ENCODE results near the gene IQUB. TPM values are rescaled to one million over a fixed set of nuclear protein-coding genes. Genes with fewer than 3 reads are reported as not detected.
A peak's percentile ranks its signal among the peaks of the same experiment; 100 is the strongest.

Gene IQUB
- total RNA-seq, 1 donor from 2014 or later, result not detected

DNA sequence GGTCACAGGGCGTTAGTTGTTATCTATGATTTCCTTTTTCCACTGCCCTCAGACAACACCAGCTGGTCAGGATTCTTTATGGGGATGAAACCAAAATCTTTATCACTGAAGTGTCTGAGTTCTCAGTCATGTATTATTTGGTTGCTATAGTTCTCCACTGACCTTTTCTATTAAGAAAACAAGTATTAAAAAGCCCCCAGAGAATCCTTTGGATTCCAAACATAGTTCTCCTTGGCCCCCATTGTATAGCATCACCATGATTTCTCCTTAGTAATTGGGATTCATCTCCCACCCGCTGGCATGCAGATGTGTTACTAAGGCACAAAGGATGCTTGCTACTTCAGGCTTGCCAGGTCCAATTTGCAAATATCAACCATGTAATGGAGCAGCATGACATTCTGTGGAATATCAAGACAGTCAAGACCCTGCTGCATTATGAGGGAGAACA lies 94.3 kb downstream of the IQUB start:
- no peak for FAIRE-seq
- H3K27me3 ChIP-seq (ENCODE audit: control insufficient read depth, insufficient read depth, low read length), result no peaks in the 10 kb centered on the region
- no peak for DNase-seq (ENCODE audit: low read depth)
- no peak overlapping the region for H3K4me3 ChIP-seq (ENCODE audit: low read depth, low read length)
- no peaks in the 10 kb centered on the region for H3K36me3 ChIP-seq (ENCODE audit: control insufficient read depth, insufficient read depth, low read length)
- TF ChIP-seq, protein P1, sequence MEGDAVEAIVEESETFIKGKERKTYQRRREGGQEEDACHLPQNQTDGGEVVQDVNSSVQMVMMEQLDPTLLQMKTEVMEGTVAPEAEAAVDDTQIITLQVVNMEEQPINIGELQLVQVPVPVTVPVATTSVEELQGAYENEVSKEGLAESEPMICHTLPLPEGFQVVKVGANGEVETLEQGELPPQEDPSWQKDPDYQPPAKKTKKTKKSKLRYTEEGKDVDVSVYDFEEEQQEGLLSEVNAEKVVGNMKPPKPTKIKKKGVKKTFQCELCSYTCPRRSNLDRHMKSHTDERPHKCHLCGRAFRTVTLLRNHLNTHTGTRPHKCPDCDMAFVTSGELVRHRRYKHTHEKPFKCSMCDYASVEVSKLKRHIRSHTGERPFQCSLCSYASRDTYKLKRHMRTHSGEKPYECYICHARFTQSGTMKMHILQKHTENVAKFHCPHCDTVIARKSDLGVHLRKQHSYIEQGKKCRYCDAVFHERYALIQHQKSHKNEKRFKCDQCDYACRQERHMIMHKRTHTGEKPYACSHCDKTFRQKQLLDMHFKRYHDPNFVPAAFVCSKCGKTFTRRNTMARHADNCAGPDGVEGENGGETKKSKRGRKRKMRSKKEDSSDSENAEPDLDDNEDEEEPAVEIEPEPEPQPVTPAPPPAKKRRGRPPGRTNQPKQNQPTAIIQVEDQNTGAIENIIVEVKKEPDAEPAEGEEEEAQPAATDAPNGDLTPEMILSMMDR (IDR thresholded peaks at IDR 0.05; ENCODE audit: insufficient read depth, low read length, severe bottlenecking), result no peak

DNA sequence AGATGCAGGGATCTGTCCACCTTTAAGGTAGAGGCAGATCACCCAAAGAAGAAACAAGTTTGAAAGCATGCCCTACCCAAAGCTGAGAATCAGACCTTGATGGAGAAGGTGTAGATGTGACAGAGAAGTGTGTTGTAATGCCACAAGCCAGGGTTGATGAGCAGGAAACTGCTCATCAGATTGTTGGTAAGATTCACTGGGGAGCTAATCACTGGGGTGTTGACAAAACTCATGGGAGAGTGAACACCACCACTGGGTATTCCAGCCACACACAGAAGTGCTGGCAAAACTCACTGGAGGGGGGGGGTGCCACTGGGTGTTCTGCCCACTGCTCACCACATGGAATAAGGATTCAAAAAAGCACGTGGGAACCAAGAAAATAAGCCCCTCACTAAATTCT lies 95.2 kb downstream of the IQUB start:
- Histone ChIP-seq H3K27me3 (ENCODE audit: control insufficient read depth, insufficient read depth, low read length) (no peaks in the 10 kb centered on the region), H3K36me3 (ENCODE audit: control insufficient read depth, insufficient read depth, low read length) (no peaks in the 10 kb centered on the region), H3K4me3 (ENCODE audit: low read depth, low read length) (no peak overlapping the region)
- DNase-seq (ENCODE audit: low read depth) (no peak), FAIRE-seq (no peak)
- TF ChIP-seq, protein P1 (IDR thresholded peaks at IDR 0.05; ENCODE audit: insufficient read depth, low read length, severe bottlenecking), result no peak

DNA sequence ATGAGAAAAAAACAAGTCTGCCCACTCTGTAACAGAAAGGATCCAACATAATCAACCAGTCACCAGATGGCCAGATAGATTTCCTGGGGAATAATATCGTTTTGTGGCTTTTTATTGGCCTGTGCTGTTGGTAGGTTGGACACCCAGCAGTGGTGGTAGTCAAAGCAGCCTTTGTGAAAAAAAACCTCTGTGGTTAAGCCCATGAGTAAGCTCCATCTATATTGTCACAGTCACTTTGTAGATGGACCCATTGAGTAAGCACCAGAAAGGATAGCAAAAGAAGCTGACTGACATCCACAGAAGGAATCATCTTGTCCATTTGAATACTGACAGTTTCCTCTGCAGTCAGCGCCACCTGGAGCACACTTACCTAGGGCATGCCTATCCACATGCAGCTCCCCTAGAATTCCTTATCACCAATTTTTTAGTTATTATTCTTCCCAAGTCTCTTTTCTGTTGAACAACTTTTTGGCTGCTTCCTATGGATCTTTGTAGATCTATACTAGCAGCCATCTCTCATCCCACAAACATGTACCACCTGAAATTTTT lies 96.9 kb downstream of the IQUB start:
- FAIRE-seq (no peak), DNase-seq (ENCODE audit: low read depth) (no peak)
- no peaks in the 10 kb centered on the region for H3K27me3 ChIP-seq (ENCODE audit: control insufficient read depth, insufficient read depth, low read length)
- H3K4me3 ChIP-seq (ENCODE audit: low read depth, low read length), result no peak overlapping the region
- TF ChIP-seq, protein P1 (IDR thresholded peaks at IDR 0.05; ENCODE audit: insufficient read depth, low read length, severe bottlenecking), result no peak
- no peaks in the 10 kb centered on the region for H3K36me3 ChIP-seq (ENCODE audit: control insufficient read depth, insufficient read depth, low read length)

DNA sequence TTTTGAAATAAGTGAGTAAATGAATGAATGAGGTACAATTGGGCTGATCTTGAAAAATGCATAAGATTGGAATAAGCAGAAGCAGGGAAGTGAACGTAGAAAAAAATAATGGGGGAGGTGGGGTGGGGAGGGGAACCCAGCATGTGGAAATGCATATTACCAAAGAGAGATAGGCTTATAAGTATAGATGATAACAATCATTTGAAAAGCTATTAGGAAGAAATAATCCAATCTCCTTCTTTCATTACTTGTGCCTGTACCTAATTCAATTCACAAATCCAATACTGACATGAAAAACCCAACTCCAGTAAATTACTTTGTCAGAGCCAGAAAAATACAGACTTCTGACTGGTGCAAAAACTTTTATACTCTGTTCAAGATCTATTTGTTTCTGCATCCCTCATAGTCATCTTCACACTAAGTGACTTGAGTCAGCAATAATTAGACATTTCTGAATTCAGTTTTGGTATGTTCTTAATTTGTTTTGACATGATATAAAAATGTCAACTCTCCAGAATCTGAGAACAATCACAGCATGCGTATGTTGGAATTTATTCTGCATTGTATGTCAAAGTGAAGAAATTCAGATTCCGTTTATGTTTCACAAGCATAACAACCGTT lies 99.2 kb downstream of the IQUB start:
- FAIRE-seq (no peak), DNase-seq (ENCODE audit: low read depth) (no peak)
- Histone ChIP-seq H3K27me3 (ENCODE audit: control insufficient read depth, insufficient read depth, low read length) (no peaks in the 10 kb centered on the region), H3K4me3 (ENCODE audit: low read depth, low read length) (no peak overlapping the region), H3K36me3 (ENCODE audit: control insufficient read depth, insufficient read depth, low read length) (no peaks in the 10 kb centered on the region)
- TF ChIP-seq, protein P1 (IDR thresholded peaks at IDR 0.05; ENCODE audit: insufficient read depth, low read length, severe bottlenecking), result no peak

DNA sequence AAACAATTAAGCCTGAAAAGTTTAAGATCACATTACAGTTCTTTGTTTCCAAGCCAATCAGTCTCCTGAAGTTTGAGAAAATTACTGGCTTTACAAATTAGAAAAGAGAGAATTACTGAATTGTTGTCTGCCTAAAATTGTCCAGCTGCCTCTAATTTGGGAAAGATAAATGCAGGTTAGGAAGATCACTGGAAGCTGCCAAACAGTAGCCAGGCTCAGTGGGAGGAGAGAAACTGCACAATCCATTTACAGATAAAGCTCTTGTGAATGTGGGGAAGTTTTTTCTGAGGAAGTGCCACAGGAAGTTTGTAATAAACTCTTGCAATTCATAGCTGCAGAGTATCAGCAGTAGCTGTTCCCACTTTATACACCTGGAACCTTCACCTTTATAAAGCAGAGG lies 100.7 kb downstream of the IQUB start:
- FAIRE-seq (no peak), DNase-seq (ENCODE audit: low read depth) (no peak)
- TF ChIP-seq, protein P1 (IDR thresholded peaks at IDR 0.05; ENCODE audit: insufficient read depth, low read length, severe bottlenecking), result no peak
- H3K36me3 ChIP-seq (ENCODE audit: control insufficient read depth, insufficient read depth, low read length), result no peaks in the 10 kb centered on the region
- H3K27me3 ChIP-seq (ENCODE audit: control insufficient read depth, insufficient read depth, low read length), result no peaks in the 10 kb centered on the region
- H3K4me3 ChIP-seq (ENCODE audit: low read depth, low read length), result no peak overlapping the region

DNA sequence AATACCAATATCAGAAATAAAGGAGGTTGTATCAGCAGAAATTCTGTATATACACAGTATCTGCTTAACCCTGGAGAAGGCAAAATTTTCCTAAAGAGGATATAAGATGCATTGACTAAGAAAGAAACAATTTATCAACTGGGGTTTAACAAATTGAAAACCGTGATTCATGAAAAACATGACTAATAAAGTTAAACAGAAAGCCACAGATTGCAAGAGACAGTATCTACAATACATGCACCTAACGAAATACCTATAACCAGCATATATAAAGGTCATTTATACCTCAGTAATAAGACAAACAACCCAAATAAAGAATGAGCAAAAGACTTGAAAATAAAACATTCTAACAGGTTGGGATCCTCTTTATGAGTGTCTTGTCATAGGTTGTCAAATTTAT lies 101.8 kb downstream of the IQUB start:
- TF ChIP-seq, protein P1 (IDR thresholded peaks at IDR 0.05; ENCODE audit: insufficient read depth, low read length, severe bottlenecking), result no peak
- Histone ChIP-seq H3K36me3 (ENCODE audit: control insufficient read depth, insufficient read depth, low read length) (no peaks in the 10 kb centered on the region), H3K4me3 (ENCODE audit: low read depth, low read length) (no peak overlapping the region), H3K27me3 (ENCODE audit: control insufficient read depth, insufficient read depth, low read length) (no peaks in the 10 kb centered on the region)
- DNase-seq (ENCODE audit: low read depth), result peak; percentile 89
- FAIRE-seq, result no peak

Data from bronchial epithelial cell (primary cell).